MM.1S (cell line): ENCODE results near the gene TRAPPC12.

ENCODE experiments used
- DNase-seq: peaks from one replicate; pipeline ENCODE4 v3.0.0-alpha.2; 2015
- H2AFZ ChIP-seq: fragments of 300-600 bp; sonication (generic); 2 replicates; pipeline ENCODE4 v1.6.0; 2016; ENCODE audit warnings: antibody characterized with exemption, low read length
- H3F3A ChIP-seq: fragments of 300-600 bp; sonication (generic); 2 replicates; pipeline ENCODE4 v1.6.1; 2016; ENCODE audit warnings: mild to moderate bottlenecking, antibody characterized with exemption, low read length, moderate library complexity, mixed read lengths; ENCODE audit not compliant: insufficient read depth
- H3K27ac ChIP-seq: fragments of 300-600 bp; sonication (generic); 2 replicates; pipeline ENCODE4 v1.5.1; 2016; ENCODE audit warnings: mild to moderate bottlenecking, low read length
- H3K27me3 ChIP-seq: fragments of 300-600 bp; sonication (generic); replicated peaks from 2 replicates; pipeline ENCODE4 v1.6.0; 2016; ENCODE audit warnings: low read length; ENCODE audit not compliant: insufficient read depth
- H3K36me3 ChIP-seq: fragments of 300-600 bp; sonication (generic); replicated peaks from 2 replicates; pipeline ENCODE4 v1.6.1; 2016; ENCODE audit warnings: mild to moderate bottlenecking, low read length, mixed read lengths; ENCODE audit not compliant: insufficient read depth
- H3K4me1 ChIP-seq: fragments of 300-600 bp; sonication (generic); 2 replicates; pipeline ENCODE4 v1.6.1; 2016; ENCODE audit warnings: low read length, mixed read lengths
- H3K4me2 ChIP-seq: fragments of 300-600 bp; sonication (generic); 2 replicates; pipeline ENCODE4 v1.6.0; 2016; ENCODE audit warnings: low read depth, low read length
- H3K4me3 ChIP-seq: fragments of 300-600 bp; sonication (generic); 2 replicates; pipeline ENCODE4 v1.5.1; 2016; ENCODE audit warnings: low read length, mixed read lengths
- H3K79me2 ChIP-seq: fragments of 300-600 bp; sonication (generic); 2 replicates; pipeline ENCODE4 v1.6.1; 2016; ENCODE audit warnings: mixed run types, low read length, mixed read lengths
- H3K9ac ChIP-seq: fragments of 300-600 bp; sonication (generic); 2 replicates; pipeline ENCODE4 v1.6.1; 2016; ENCODE audit warnings: low read length, mixed read lengths
- H3K9me2 ChIP-seq: fragments of 300-600 bp; sonication (generic); replicated peaks from 2 replicates; pipeline ENCODE4 v1.6.1; 2016; ENCODE audit warnings: mild to moderate bottlenecking, low read length, mixed read lengths; ENCODE audit not compliant: insufficient read depth
- H3K9me3 ChIP-seq: fragments of 300-600 bp; sonication (generic); replicated peaks from 2 replicates; pipeline ENCODE4 v1.6.1; 2016; ENCODE audit warnings: mild to moderate bottlenecking, low read length, mixed read lengths; ENCODE audit not compliant: insufficient read depth
- H4K20me1 ChIP-seq: fragments of 300-600 bp; sonication (generic); 2 replicates; pipeline ENCODE4 v1.6.1; 2016; ENCODE audit warnings: mild to moderate bottlenecking, low read length, moderate library complexity, mixed read lengths; ENCODE audit not compliant: insufficient read depth
- EZH2 ChIP-seq: fragments of 300-600 bp; sonication (generic); optimal IDR thresholded peaks from 2 replicates; pipeline ENCODE3; 2017; ENCODE audit warnings: low read depth, mild to moderate bottlenecking, antibody characterized with exemption, low read length, mixed read lengths
- EZH2phosphoT487 ChIP-seq: fragments of 300-600 bp; sonication (generic); IDR thresholded peaks from 2 replicates; pipeline ENCODE4 v1.6.1; 2018; ENCODE audit warnings: antibody characterized with exemption, low read length
- TF ChIP-seq, protein P1 (sequence below): fragments of 300-600 bp; sonication (generic); IDR thresholded peaks from 2 replicates; pipeline ENCODE4 v1.5.1; 2016; ENCODE audit warnings: antibody characterized with exemption, low read length, mixed read lengths

Gene TRAPPC12

DNA sequence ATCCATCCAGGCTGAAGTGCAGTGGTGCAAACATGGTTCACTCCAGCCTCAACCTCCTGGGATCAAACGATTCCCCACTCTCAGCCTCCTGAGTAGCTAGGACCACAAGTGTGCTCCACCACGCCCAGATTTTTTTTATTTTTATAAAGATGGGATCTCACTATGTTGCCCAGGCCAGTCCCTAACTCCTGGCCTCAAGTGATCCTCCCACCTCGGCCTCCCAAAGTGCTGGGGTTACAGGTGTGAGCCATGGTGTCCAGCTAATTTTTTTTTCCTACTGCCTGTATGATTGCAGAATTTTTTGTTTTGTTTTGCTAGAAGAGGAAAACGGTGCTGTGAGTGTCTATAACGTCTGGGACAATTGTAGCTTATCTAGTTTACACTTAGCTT is 101.5 kb downstream of the TRAPPC12 start:
- Histone ChIP-seq H3K27ac (peak overlapping the region; percentile 85; the same call in 1 of the 2 replicates), H3K4me1 (peaks cover 14% of the 10 kb centered on the region), H2AFZ (no peak overlapping the region), H3K4me2 (peak overlapping the region; percentile 70; the same call in 1 of the 2 replicates), H3K36me3 (no peaks in the 10 kb centered on the region), H3F3A (peaks cover 13% of the 10 kb centered on the region), H3K27me3 (no peaks in the 10 kb centered on the region), H3K9ac (no peak overlapping the region), H3K79me2 (no peaks in the 10 kb centered on the region), H4K20me1 (no peaks in the 10 kb centered on the region), H3K9me3 (no peaks in the 10 kb centered on the region), H3K9me2 (no peaks in the 10 kb centered on the region), H3K4me3 (no peak overlapping the region)
- no peak for DNase-seq
- no peak for TF ChIP-seq EZH2
- TF ChIP-seq EZH2phosphoT487: no peak
- TF ChIP-seq, protein P1, sequence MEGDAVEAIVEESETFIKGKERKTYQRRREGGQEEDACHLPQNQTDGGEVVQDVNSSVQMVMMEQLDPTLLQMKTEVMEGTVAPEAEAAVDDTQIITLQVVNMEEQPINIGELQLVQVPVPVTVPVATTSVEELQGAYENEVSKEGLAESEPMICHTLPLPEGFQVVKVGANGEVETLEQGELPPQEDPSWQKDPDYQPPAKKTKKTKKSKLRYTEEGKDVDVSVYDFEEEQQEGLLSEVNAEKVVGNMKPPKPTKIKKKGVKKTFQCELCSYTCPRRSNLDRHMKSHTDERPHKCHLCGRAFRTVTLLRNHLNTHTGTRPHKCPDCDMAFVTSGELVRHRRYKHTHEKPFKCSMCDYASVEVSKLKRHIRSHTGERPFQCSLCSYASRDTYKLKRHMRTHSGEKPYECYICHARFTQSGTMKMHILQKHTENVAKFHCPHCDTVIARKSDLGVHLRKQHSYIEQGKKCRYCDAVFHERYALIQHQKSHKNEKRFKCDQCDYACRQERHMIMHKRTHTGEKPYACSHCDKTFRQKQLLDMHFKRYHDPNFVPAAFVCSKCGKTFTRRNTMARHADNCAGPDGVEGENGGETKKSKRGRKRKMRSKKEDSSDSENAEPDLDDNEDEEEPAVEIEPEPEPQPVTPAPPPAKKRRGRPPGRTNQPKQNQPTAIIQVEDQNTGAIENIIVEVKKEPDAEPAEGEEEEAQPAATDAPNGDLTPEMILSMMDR: no peak

DNA sequence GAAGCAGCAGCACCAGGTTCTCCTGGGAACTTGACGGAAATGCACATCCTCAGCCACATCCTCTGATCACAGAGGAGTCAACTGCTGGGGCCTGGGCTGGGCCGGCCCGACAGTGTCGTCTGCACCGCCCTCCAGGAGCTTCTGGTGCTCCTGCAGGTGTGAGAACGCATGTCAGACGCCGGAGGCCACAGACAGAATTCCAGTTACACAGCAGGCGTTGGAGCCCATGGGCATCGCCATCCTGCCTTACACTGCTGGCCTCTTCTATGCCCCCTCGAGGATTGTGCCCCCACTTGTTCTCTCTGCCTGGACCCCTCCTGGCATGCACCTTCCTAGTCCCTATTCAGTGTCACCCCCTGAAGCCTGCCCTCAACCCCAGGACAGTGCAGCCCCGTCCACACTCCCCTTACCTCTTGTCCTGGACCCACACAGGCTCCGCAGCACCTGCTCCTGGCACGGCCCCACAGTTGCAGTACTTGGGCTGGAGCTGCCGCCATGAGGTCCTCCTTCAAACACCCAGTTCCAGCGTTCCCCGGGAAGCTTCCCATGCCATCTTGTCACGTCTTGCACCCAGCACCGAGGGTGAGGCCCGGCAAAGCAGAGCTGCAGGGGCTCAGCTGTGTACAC is 102.4 kb downstream of the TRAPPC12 start:
- Histone ChIP-seq H3K9me2 (no peaks in the 10 kb centered on the region), H3K79me2 (no peaks in the 10 kb centered on the region), H3K4me1 (peaks cover 14% of the 10 kb centered on the region), H3K9ac (no peak overlapping the region), H2AFZ (no peak overlapping the region), H3K27ac (no peak overlapping the region), H3F3A (peaks cover 13% of the 10 kb centered on the region), H3K4me2 (no peak overlapping the region), H4K20me1 (no peaks in the 10 kb centered on the region), H3K27me3 (no peaks in the 10 kb centered on the region), H3K36me3 (no peaks in the 10 kb centered on the region), H3K4me3 (no peak overlapping the region), H3K9me3 (no peaks in the 10 kb centered on the region)
- no peak for DNase-seq
- TF ChIP-seq, protein P1: no peak
- TF ChIP-seq EZH2phosphoT487: no peak

DNA sequence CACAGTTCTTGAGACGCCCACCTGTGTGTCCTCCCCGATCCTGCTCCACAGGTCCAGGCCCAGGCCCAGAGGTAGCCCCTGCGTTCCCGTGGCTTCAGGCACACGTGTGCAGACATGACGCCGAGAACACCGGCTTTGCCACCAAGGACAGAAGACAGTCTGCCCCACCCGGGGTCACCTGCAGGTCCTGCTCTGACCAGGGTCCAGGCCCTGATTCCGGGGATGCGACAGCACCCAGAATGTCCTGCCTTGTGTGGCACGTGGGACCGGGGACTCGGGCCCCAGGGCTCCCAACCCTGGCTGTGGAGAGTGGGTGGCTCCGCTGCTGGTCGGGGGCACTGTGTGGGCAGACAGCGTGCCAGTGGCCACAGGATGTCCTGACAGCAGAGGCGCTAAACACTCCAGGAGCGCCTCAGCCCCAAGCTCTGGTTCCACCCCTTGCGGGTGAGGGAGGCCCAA is 102.9 kb downstream of the TRAPPC12 start:
- H3K4me3 ChIP-seq: no peak overlapping the region
- no peaks in the 10 kb centered on the region for H3K9me3 ChIP-seq
- H3K9ac ChIP-seq: no peak overlapping the region
- no peaks in the 10 kb centered on the region for H4K20me1 ChIP-seq
- H3K9me2 ChIP-seq: no peaks in the 10 kb centered on the region
- TF ChIP-seq EZH2phosphoT487 (no peak), EZH2 (no peak)
- TF ChIP-seq, protein P1: no peak
- H3K4me1 ChIP-seq: peaks cover 14% of the 10 kb centered on the region
- no peak overlapping the region for H2AFZ ChIP-seq
- peaks cover 13% of the 10 kb centered on the region for H3F3A ChIP-seq
- no peak overlapping the region for H3K27ac ChIP-seq
- DNase-seq: no peak
- H3K79me2 ChIP-seq: no peaks in the 10 kb centered on the region
- H3K36me3 ChIP-seq: no peaks in the 10 kb centered on the region
- H3K27me3 ChIP-seq: no peaks in the 10 kb centered on the region
- no peak overlapping the region for H3K4me2 ChIP-seq
